GM21526 (cell line): Measurements from ENCODE around the gene SLC24A4.

ENCODE experiments used
- ATAC-seq: cut with Tn5 transposase; IDR thresholded peaks from one replicate; pipeline ENCODE4 v1.9.1; 2021; ENCODE audit warnings: moderate library complexity; ENCODE audit not compliant: unreplicated experiment, low FRiP score

Gene SLC24A4

DNA sequence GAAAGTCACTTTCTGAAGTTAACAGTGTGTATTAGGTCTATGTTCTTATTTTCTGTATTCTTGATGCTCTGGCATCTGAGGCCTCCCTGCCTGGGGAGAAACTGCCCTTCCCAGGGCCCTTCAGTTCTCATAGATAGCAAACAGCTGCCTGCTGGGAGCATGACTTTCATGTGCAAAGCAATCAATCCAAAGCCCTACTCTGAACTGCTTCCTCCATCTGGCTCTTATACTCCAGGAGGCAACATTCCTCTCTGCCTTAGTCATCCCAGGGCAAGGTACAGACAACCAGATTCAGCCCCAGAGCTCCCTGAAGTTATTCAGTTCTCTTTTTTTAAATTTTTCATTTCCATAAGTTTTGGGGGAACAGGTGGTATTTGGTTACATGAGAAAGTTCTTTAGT is 149.0 kb downstream of the SLC24A4 start:
- ATAC-seq: no peak

DNA sequence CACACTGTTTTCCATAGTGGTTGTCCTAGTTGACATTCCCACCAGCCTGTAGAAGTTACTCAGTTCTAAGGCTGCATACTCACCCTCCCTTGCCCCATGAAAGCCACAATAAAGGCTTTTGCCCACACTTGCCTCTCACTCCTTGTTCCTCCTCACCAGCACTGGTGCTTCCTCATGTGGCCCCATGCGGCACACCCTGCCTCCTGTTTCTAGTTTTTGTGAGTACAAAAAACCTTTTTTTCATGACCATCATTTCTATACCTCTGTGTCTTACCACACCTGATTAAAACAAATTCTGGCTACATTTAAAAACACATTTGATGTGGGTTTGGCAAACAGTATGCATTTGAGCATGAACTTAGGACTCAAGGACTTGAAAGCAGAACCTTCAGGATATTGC is 149.9 kb downstream of the SLC24A4 start:
- no peak for ATAC-seq

DNA sequence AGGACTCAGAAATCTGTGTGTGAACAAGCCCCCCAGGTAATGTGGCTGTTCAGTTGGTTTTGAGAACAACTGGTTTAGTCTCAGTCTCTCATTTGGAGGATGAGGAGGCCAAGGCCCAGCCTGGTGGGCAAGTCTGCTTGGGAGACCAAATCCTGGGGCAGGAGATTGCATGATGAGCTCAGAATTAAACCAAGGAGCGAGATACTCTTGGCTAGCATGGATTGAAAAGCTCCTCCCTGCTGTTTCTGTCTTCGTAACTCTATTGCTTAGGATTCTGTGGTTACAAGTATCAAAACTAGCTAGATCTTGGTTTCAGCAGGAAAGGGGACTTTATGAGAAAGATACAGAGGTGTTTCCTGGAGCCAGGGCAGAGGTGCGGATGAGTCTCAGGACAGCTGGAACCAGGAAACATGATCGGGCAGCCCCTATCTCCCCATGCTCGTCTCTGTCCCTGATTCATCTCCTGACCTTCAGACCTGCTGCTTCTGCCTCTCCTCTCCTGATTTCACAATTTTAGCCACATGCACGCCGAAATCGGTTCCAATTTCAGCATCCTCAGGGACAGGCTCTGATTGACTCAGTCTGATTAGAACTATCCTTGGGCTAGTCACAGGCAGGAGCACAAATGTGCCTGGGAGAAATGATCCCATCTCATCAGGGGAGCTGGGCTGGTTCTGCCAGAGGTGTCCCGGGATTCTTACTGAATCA is 150.4 kb downstream of the SLC24A4 start:
- ATAC-seq: no peak

DNA sequence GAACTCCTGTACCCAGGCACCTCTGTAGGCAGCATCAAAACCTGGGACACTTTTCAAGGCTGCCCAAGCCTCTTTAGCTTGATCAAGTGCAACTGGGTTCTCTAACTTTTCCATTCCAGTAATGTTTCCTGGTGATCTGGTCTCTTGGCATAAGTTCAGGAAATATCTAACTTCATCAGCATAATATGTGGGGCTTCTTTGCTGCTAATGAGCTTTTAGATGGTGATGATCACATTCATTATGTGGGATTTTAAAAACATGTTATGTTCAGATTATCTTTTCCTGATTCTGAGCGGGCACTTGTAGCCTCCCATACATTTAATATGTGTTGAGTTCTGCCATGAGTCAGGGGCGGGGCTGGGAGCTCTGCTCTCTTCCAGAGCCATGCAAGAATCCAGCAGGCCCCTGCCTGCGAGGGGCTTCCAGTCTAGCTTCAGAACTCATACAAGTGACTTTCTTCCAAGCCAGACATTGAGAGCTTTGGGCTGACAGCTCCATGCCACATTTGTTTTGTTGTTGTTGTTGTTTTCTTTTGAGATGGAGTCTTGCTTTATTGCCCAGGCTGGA is 151.1 kb downstream of the SLC24A4 start:
- ATAC-seq: no peak

DNA sequence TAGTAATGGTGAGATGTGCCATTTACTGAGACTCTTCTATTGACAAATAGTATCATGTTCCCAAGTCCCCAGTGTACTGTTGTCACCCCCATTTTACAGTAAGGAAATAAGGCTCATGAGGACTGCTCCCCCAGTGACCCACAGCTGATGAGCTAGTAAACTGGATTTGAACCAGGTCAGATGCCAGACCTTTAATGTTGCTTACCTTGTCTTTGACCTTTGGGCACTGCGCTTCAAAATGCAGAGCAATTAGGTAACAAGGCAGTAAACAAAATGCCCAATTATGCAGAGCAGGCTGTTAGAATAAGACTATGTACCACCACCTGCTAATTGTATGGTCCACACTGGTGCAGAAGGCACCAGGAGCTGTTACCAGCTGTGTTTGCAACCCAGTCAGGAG is 152.1 kb downstream of the SLC24A4 start:
- no peak for ATAC-seq

DNA sequence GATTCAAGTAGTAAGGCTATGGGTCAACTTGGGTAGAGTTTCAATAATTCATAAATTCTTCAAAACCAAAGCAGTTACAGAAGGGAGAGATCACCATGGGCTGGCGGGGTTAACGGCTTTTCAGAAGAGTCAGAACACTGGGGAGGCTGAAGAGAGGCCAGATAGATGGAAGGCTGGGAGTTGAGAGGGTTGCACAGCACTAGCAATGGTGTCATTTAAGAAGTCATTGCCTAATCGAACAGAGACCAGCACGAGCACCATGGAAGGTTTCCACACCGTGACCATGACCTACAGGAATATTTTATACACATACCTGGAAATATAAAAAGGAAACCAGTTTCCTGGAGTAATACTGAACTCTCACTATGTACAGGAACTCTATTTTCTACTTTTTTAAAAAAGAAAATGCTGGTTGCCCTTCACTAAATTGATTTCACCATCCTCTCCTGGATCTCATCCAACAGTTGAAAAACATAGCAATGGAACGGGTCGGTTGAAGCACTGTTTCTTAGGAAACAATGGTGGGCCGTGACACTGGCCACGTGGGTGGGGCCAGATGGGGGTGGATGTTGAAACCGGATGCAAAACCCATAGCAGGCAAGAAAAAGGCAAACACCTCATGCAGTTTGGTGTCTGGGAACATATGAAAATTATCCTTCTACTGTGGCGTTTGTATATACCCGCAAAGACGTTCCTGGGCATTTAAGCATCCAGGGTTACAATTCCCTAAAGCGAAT is 152.7 kb downstream of the SLC24A4 start:
- no peak for ATAC-seq

DNA sequence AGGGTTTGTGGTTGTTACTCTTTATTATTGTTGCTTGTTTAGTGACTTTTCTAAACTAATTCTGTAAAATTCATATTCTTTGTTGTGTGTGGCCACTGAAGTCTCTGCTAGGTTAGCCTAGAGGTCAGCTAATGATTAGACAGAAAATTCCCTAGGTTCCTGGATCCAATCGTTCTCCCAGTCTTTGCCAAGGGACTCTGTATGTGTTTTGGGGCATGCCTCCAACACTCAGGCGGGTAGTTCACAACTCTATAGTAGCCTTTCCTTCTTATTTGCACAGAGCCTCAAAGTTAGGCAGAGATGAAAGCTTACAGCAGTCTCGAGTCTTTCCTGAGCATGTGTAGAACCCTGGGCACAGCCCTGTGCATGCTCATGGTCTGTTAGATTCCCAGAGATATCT is 157.9 kb downstream of the SLC24A4 start:
- no peak for ATAC-seq

DNA sequence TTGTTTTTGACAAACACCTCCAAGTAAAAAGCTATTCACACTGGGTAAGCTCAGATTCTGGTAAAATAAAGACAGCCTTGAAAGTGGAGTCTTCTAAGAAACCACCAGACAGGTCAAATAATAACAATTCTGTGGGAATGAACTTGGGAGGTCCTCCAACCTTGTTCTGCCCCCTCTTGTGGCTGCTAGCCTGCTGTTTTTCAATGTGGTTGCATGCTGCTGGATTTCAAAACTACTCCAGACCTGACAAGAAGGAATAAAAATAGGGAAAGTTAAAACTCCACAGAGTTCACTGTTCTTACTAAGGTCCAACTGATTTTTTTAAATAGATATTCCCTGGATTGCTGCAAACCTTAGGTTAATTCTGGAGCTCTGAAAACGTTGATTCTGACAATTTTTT is 158.4 kb downstream of the SLC24A4 start:
- no peak for ATAC-seq

DNA sequence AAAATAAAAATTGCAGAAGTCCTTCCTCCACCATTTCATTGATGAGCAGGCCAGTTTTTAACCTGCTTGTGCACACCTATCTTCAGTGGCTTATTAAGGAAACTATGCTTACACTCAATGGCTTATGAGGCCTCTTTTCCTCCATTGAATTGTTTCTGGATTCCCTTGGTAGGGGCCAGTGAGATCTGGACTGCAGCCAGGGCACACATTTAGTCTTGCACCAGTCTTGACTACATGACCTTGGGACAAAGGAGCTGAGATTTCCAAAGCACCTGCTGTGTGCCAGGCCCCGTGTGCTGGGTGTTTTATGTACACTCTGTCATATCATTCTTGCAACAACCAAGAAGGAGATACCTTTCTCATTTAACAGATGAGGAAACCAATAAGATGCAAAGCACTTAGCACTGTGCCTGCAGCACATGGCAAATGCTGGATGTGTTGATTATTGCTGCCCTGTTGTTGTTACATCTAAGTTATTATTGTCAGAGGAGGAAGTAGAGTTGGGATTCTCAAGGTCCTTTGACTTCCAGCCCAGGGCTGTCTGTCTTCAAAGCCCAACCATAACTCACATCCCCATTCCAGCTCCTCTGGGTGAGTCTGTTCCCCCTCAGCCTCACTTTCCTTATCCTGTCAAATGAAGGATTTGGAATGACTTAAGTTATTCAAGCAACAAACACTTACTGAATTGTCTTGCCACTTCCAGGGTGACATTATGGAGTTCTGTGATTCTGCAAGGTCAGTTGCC is 159.0 kb downstream of the SLC24A4 start:
- no peak for ATAC-seq

DNA sequence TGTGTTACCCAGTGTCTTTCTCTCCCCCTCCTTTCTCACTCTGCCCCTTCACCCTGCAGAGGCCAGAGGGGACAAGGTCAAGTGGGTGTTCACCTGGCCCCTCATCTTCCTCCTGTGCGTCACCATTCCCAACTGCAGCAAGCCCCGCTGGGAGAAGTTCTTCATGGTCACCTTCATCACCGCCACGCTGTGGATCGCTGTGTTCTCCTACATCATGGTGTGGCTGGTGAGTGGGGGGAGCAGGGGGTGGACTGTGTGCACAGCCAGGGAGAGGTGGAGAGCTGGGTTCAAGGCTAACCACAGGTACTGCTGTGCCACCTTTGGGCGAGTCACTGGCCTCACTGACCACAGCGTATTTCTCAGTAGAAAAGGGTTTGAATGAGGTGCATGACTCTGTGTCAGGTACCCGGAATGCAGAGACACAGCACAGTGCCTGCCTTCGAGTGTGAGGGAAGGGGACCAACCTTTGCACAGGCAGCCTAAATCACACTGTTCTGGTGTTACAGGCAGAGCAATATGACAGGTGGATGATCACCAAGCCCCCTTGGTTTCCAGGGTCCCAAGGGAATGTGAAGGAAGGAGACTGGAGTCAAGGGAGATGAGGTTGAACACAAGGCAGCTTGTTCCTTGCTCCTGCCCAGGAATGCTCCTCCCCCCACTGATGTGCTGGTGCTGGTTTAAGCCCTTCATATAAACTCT is 159.8 kb downstream of the SLC24A4 start:
- no peak for ATAC-seq

DNA sequence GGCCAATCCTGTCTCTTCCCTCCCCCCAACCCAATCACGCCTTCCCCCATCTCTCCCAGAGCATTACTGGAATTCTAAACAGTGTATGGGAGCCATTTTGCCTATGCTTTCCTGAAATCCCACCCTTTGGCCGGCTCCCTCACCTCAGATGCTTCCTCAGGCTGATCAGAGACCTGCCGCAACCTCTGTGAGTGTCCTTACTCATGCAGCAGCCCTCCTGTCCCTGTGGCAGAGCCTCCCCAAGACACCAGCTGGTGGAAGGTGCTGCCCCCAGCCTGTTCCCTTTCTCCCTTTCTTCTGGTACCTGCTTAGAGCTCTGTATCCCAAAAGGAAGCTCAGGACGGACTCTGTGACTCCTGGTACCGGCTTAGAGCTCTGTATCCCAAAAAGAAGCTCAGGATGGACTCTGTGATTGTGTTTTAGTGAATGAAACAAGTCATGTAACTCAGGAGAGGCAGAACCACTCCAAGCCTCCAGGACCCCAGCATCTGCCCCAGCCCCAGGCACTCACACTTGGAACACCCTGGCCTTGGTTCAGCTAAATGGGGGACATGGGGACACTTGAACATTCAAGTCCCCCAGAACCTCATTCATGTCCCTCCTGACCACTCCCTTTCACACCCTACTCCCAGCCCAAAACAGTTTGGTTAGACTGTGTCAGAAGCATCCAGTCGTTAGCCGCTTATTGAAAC is 161.3 kb downstream of the SLC24A4 start:
- no peak for ATAC-seq

DNA sequence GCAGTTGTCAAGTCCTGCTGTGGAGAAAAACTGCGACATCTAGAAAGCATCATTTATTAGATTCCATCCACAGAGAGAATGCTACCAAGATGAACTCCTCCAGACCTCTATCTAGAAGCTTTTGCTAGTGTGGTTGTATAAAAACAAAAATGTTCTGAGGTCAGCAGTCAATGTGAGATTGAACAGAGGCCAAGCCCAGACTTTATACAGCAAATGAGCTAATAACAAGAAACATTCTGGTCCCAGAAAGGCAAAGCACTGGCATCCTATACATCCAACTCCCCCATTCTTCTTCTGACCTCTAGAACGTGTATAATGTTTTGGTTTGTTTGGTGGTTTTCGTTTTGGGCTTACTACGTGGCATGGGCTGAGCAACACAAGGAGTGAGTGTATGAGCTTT is 163.9 kb downstream of the SLC24A4 start:
- no peak for ATAC-seq

DNA sequence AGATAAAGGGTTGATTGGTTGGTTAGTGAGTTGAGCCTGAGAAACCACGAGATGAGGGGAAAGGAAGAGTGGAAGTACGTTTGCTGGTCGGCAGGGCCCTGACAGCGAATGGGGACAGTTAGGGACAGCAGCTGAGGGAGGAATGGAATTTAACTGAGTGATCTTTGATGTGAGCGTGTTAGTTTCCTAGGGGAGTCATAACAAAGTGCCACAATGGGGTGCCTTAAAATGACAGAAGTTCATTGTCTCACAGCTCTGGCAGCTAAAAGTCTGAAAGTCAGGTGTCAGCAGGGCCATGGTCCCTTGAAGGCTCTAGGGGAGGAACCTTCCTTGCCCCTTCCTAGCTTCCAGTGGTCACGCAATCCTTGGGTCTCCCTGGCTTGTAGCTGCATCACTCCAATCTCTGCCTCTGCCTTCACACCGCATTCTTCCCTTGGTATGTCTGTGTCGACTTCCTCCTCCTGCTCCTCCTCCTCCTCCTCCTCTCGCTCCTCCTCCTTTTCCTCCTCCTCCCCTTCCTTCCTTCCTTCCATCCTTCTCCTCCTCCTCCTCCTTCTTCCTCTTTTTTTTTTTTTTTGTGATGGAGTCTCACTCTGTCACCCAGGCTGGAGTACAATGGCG is 164.7 kb downstream of the SLC24A4 start:
- ATAC-seq: no peak

DNA sequence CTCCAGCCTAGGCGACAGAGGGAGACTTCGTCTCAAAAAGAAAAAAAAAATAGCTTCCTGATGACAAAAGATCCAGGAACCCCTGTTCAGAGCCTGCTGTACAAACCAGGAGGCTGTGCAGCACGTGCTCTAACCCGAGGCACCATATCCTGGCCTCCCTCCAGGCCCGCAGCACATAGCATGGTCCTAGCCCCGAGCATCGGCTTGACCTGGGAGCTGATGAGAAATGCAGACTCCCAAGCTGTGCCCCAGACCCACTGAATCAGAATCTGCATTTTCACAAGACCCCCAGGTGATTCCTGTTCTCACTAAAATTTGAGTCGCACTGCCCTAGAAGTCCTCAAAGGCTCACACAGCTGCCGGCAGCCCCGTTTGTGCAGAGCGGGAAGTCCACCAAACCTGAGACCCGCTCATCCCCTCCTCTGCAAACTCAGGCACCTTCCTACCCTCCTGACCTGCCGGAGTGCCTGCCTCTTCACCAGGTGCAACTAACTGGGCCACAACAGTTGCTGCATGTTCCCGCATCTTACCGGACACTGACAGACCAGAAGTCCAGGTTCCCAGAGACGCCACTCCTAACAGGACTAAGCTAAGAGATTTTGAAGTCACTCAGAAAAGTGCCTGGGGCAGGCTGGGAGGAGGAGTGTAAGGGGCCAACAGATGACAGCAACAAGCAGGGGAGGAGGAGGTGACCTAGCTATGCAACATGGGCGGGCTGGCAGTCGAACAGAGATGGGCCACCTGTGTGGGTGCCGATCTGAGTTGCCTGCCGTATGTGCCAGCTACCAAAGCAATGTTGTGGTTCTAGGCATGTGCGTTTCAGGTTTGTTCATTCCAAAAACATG is 166.7 kb downstream of the SLC24A4 start:
- no peak for ATAC-seq

DNA sequence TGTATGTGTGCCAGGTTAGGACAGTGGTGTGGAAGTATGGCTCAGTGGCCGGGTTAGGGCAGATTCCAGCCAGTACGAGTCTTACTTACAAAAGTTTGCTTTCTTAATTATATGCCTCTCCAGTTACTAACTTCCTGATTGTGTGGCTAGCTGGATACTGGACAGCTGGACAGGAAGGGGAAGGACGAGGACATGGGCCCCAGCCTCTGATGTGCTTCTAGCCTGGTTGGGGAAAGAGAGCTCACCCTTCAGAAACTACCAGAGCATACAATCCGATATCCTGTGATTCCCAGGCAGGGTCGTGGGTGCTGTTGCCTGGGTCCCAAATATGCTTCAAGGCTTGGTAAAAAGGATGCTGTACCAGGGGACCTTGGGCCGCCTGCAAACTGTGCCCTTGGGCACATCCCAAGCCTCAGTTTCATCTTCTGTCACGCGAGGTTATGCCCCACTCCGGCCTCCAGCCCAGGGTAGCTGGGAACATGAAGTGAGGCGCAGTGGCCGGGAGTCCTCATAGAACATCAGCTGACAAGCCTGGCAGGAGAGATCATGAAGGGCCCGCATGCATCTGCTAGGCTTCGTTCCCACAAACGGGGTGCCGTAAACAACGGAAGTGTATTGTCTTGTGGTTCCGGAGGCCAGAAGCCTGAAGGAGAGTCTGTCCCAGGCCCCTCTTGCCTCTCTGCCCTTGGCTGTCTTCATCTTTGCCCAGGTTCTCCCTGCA is 167.4 kb downstream of the SLC24A4 start:
- ATAC-seq: no peak

DNA sequence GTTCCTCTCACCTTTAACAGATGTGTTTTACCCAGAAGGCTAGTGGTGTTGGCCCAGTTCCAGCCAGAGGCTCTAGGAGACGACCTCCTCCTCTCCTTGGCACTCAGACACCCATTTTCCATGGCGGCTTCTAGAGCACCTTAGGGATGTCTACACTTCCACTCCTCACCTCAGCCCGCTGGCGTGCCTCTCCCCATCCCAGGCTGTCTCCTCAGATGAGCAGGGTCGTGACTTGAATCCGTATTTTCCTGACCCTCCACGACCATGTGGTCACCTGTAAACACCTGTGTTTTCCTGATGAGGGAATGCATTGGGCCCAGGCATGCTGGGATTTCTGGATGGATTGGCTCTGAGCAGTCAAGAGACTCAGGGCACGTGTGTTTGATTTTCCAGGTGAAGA is 168.8 kb downstream of the SLC24A4 start:
- no peak for ATAC-seq

DNA sequence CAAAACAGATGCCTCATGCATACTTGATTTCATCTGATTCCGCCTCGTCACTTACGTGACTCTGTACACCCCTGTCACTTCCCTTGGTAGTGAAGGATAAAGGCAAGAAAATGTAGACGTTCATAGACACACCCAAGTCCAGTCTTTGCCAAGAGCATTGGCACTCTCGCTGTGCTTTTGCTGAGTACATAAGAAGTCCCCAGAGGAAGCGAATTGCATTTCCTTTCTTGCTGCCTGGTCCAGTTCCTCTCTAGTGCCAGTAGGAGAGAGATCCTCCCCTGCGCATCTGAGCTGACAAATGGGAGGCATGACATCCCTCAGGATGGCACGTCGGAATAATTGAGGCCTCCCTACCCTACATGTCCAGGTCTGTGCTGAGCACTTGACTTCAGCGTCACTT is 169.3 kb downstream of the SLC24A4 start:
- ATAC-seq: no peak

DNA sequence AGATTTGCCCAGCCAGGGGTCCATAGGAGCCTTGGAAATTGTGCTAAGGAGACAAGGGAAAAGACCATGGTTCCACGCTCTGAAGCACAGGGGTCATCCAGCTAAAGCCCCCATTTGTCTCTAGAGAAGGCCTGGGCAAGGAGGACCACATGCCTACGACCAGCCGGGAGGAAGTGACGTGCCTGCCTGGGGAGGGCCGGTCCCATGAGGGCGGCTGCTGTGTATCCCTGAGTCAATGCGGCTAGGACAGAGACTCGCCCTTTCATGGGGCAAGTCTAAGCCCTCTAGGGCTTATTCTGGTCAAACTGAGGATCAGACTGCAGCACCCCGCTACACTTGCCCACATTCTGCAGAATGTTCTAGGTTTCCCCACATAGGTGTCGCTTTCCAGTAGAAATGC is 170.1 kb downstream of the SLC24A4 start:
- no peak for ATAC-seq
